HCT116 (cell line): ENCODE data around the gene ARID5A. TPM values are rescaled to one million over a fixed set of nuclear protein-coding genes. Genes with fewer than 3 reads are reported as not detected.

ENCODE experiments used
- ATAC-seq: fragments of 200-7000 bp; cut with Tn5 transposase; 2 replicates; pipeline ENCODE4 v1.9.1; 2020; ENCODE audit warnings: mild to moderate bottlenecking, moderate library complexity
- BruUV-seq: library from RNA; stranded (reverse); fragments of 400-500 nt; replicated peaks from 2 replicates; lab custom pipeline; 2021; lab: Mats Ljungman, UMichigan
- CTCF ChIA-PET: fragments of 300-600 bp; sonication (Branson Sonifier 250); formaldehyde crosslinking; loops from one replicate; lab custom pipeline; 2021; ENCODE audit warnings: antibody characterized with exemption; lab: Charles Lee
- POLR2A ChIA-PET: fragments of 300-600, 350-600 bp; sonication (Branson Sonifier 250); formaldehyde crosslinking; loops from one replicate; lab custom pipeline; 2021; ENCODE audit warnings: antibody characterized with exemption; lab: Charles Lee
- RAD21 ChIA-PET, 2 experiments: fragments of 300-600 bp; sonication (Branson Sonifier 250); formaldehyde crosslinking; loops; one replicate each; lab custom pipeline; 2023; ENCODE audit warnings: low total read pairs in 2 of 2; ENCODE audit not compliant: uncharacterized antibody in 2 of 2, unreplicated experiment in 2 of 2, low non-redundant PET in 1 of 2; lab: Charles Lee
- DNase-seq: peaks from one replicate; pipeline ENCODE4 v3.0.0-alpha.2; 2010; ENCODE audit warnings: low read depth, low spot score
- H2AFZ ChIP-seq: fragments of 200-600 bp; shearing (Covaris generic), sonication (generic); 2 replicates; pipeline ENCODE4 v1.6.1; 2017; ENCODE audit warnings: low read depth, mixed run types, mixed read lengths, antibody characterized with exemption, low read length; ENCODE audit not compliant: poor library complexity, severe bottlenecking
- H3K27ac ChIP-seq: 2 replicates; pipeline ENCODE4 v1.5.1; 2012; ENCODE audit warnings: low read depth, low read length
- H3K27me3 ChIP-seq: fragments of 200-600 bp; sonication (generic); 2 replicates; pipeline ENCODE4 v1.6.1; 2016; ENCODE audit warnings: mixed run types, low read length, mixed read lengths; ENCODE audit not compliant: insufficient read depth
- H3K36me3 ChIP-seq, 2 experiments: fragments of 200-500 bp in 1 of 2; fragments of 200-600 bp in 1 of 2; sonication (Bioruptor generic) in 1 of 2; sonication (generic) in 1 of 2; 2 replicates each; pipeline versions ENCODE4 v1.5.1 to v1.6.1; 2014 to 2016; ENCODE audit warnings: low read length in 2 of 2, inconsistent platforms in 1 of 2, mixed read lengths in 1 of 2, mixed run types in 1 of 2; ENCODE audit not compliant: insufficient read depth in 2 of 2, control insufficient read depth in 1 of 2
- H3K4me1 ChIP-seq, 2 experiments: fragments of 200-600 bp in 1 of 2; sonication (generic) in 1 of 2; 2 replicates each; pipeline versions ENCODE4 v1.5.1 to v1.6.1; 2012 to 2017; ENCODE audit warnings: low read length in 2 of 2, inconsistent platforms in 1 of 2, mild to moderate bottlenecking in 1 of 2, mixed read lengths in 1 of 2, mixed run types in 1 of 2, moderate library complexity in 1 of 2; ENCODE audit not compliant: insufficient read depth in 2 of 2, control insufficient read depth in 1 of 2
- H3K4me2 ChIP-seq: fragments of 200-600 bp; sonication (generic); 2 replicates; pipeline ENCODE4 v1.6.1; 2017; ENCODE audit warnings: mixed run types, low read length, mixed read lengths
- H3K4me3 ChIP-seq, 2 experiments: fragments of 200-600 bp in 1 of 2; sonication (generic) in 1 of 2; replicated peaks in 1 of 2; 2 replicates each; pipeline ENCODE4 v1.5.1; 2011 to 2016; ENCODE audit warnings: low read length in 2 of 2, control low read depth in 1 of 2, low read depth in 1 of 2, mild to moderate bottlenecking in 1 of 2, mixed read lengths in 1 of 2, mixed run types in 1 of 2
- H3K79me2 ChIP-seq: fragments of 200-600 bp; sonication (generic); 2 replicates; pipeline ENCODE4 v1.6.1; 2017; ENCODE audit warnings: mild to moderate bottlenecking, mixed run types, low read length, moderate library complexity, mixed read lengths; ENCODE audit not compliant: insufficient read depth
- H3K9ac ChIP-seq: fragments of 200-600 bp; sonication (generic); 2 replicates; pipeline ENCODE4 v1.6.1; 2016; ENCODE audit warnings: low read length, mixed read lengths
- H3K9me2 ChIP-seq: fragments of 200-600 bp; sonication (generic), shearing (Covaris generic); 2 replicates; pipeline ENCODE4 v1.6.1; 2017; ENCODE audit warnings: mixed run types, mild to moderate bottlenecking, moderate library complexity; ENCODE audit not compliant: insufficient read depth
- H3K9me3 ChIP-seq, 2 experiments: fragments of 200-500 bp in 1 of 2; fragments of 200-600 bp in 1 of 2; sonication (Bioruptor generic) in 1 of 2; sonication (generic) in 1 of 2; 2 replicates each; pipeline ENCODE4 v1.6.1; 2014 to 2017; ENCODE audit warnings: low read length in 2 of 2, mixed read lengths in 2 of 2, inconsistent platforms in 1 of 2, low read depth in 1 of 2, mild to moderate bottlenecking in 1 of 2, mixed run types in 1 of 2, moderate library complexity in 1 of 2; ENCODE audit not compliant: control insufficient read depth in 1 of 2, insufficient read depth in 1 of 2
- H4K20me1 ChIP-seq: fragments of 200-600 bp; sonication (generic), shearing (Covaris generic); 2 replicates; pipeline ENCODE4 v1.6.1; 2017; ENCODE audit warnings: mixed run types, mild to moderate bottlenecking, moderate library complexity; ENCODE audit not compliant: insufficient read depth
- CBX3 ChIP-seq: IDR thresholded peaks from 2 replicates; pipeline ENCODE4 v1.6.1; 2012; ENCODE audit warnings: low read depth
- CEBPB ChIP-seq: IDR thresholded peaks from 2 replicates; pipeline ENCODE4 v1.6.1; 2012; ENCODE audit warnings: low read depth
- EGR1 ChIP-seq: IDR thresholded peaks from 2 replicates; pipeline ENCODE4 v1.6.1; 2012; ENCODE audit warnings: low read depth
- ELF1 ChIP-seq: IDR thresholded peaks from 2 replicates; pipeline ENCODE4 v1.6.1; 2012; ENCODE audit warnings: low read depth, borderline replicate concordance
- EZH2 ChIP-seq: fragments of 200-600 bp; sonication (generic); IDR thresholded peaks from 2 replicates; pipeline ENCODE4 v1.6.1; 2017; ENCODE audit warnings: antibody characterized with exemption, mixed run types
- EZH2phosphoT487 ChIP-seq: fragments of 200-600 bp; IDR thresholded peaks from 2 replicates; pipeline ENCODE4 v1.6.1; 2018; ENCODE audit warnings: antibody characterized with exemption, borderline replicate concordance
- JUND ChIP-seq: IDR thresholded peaks from 2 replicates; pipeline ENCODE4 v1.6.1; 2012
- POLR2A ChIP-seq: IDR thresholded peaks from 2 replicates; pipeline ENCODE4 v1.7.0; 2011; ENCODE audit warnings: borderline replicate concordance; ENCODE audit not compliant: insufficient read depth, insufficient read length; ENCODE audit errors: extremely low read depth
- RAD21 ChIP-seq: IDR thresholded peaks from 2 replicates; pipeline ENCODE4 v1.6.1; 2012; ENCODE audit warnings: low read depth, mild to moderate bottlenecking
- SIN3A ChIP-seq: IDR thresholded peaks from 2 replicates; pipeline ENCODE4 v1.6.1; 2012; ENCODE audit warnings: low read depth
- SP1 ChIP-seq: IDR thresholded peaks from 2 replicates; pipeline ENCODE4 v1.6.1; 2012; ENCODE audit warnings: low read depth
- SRF ChIP-seq: IDR thresholded peaks from 2 replicates; pipeline ENCODE4 v1.6.1; 2012; ENCODE audit warnings: low read depth
- TCF7L2 ChIP-seq: IDR thresholded peaks from 2 replicates; pipeline ENCODE4 v1.7.0; 2011; ENCODE audit warnings: borderline replicate concordance, inconsistent platforms; ENCODE audit not compliant: insufficient read depth, insufficient read length; ENCODE audit errors: extremely low read depth
- YY1 ChIP-seq: IDR thresholded peaks from 2 replicates; pipeline ENCODE4 v1.6.1; 2011; ENCODE audit warnings: low read length, low read depth, moderate library complexity, mild to moderate bottlenecking; ENCODE audit not compliant: insufficient replicate concordance; ENCODE audit errors: extremely low read depth
- ZNF274 ChIP-seq: fragments of 200-500 bp; sonication (Bioruptor generic); IDR thresholded peaks from 2 replicates; pipeline ENCODE4 v1.6.1; 2014; ENCODE audit warnings: mild to moderate bottlenecking, low read depth, low read length, inconsistent platforms
- intact Hi-C: fragments of 100-400 bp; cut with micrococcal nuclease; formaldehyde crosslinking; loops from 2 replicates; pipeline ENCODE4 v1.10.0; 2022
- total RNA-seq: library from RNA; stranded (reverse); gene quantifications from one replicate; pipeline ENCODE4 v1.2.1, GENCODE V29; 2021; ENCODE audit not compliant: unreplicated experiment
- TF ChIP-seq, protein P1 (sequence below): IDR thresholded peaks from 2 replicates; pipeline ENCODE4 v1.6.1; 2012; ENCODE audit warnings: low read depth
- TF ChIP-seq, protein P2 (sequence below): IDR thresholded peaks from 2 replicates; pipeline ENCODE4 v1.6.1; 2011; ENCODE audit warnings: mild to moderate bottlenecking, low read length, moderate library complexity; ENCODE audit not compliant: insufficient replicate concordance; ENCODE audit errors: extremely low read depth

Gene ARID5A
- total RNA-seq, 1 experiment from 2014 or later, result 8.2 TPM

DNA sequence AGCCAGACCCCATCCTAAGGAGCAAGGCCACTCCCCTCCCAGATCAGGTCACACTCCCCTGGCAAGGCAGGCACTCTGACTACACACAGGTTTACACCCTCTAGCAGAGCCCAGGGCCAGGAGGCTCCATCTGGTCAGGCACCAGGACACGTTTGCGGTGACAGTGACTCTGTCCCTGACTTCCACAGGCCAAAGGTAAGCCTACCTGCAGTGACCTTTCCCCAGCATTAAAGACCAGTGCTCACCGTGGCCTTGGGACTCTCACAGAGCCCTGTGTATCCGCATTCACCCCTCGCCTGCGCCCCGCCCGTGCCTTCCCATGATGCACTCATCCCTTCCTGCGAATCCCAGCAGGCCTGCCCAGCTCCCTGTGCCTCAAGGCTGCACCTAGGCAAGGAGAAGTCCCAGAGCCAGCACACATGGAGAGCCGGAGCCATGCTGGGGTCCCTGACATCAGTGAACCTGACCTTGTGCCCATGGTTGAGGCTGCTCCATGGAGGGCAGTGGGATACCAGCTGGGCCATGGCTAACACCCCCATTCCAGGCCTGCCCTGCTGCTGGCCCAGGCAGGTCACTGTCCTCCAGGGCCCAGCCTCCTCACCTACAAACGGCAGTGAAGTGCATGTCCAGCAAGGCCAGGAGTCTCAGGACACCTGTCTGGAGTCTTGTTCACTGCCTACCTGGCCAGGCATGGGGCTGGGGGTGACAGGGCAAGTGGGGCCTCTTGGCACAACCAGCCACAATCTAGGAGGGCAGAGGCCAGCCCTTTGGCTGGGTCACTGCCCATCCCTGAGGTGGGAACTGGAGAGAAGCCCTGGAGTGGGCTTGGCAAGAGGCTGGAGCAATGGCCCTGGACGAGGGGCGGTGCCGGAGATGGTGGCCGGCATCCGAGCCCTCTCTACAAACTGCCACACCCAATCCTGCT, 34.4 kb upstream of the ARID5A start:
- Histone ChIP-seq H3K4me1 (peaks cover 17 to 33% of the 10 kb centered on the region in 2 experiments), H4K20me1 (no peaks in the 10 kb centered on the region), H3K9me2 (no peaks in the 10 kb centered on the region), H3K79me2 (no peaks in the 10 kb centered on the region), H3K27ac (no peak overlapping the region), H2AFZ (no peak overlapping the region), H3K9me3 (no peaks in the 10 kb centered on the region), H3K9ac (no peak overlapping the region), H3K4me3 (no peak overlapping the region), H3K4me2 (no peak overlapping the region), H3K27me3 (no peaks in the 10 kb centered on the region), H3K36me3 (no peaks in the 10 kb centered on the region)
- no peak for ATAC-seq
- intact Hi-C loops, result no loop called here
- no TSS peak for BruUV-seq
- POLR2A ChIA-PET, result no interaction called here
- CTCF ChIA-PET, result no interaction called here
- no peak for DNase-seq
- RAD21 ChIA-PET, result no interaction called here
- no peak for TF ChIP-seq RAD21
- no peak for TF ChIP-seq SP1
- TF ChIP-seq CEBPB, result no peak
- no peak for TF ChIP-seq EZH2phosphoT487
- TF ChIP-seq TCF7L2, result no peak
- TF ChIP-seq SRF, result no peak
- TF ChIP-seq EZH2, result no peak
- TF ChIP-seq ELF1, result no peak
- TF ChIP-seq POLR2A, result no peak
- TF ChIP-seq, protein P1, sequence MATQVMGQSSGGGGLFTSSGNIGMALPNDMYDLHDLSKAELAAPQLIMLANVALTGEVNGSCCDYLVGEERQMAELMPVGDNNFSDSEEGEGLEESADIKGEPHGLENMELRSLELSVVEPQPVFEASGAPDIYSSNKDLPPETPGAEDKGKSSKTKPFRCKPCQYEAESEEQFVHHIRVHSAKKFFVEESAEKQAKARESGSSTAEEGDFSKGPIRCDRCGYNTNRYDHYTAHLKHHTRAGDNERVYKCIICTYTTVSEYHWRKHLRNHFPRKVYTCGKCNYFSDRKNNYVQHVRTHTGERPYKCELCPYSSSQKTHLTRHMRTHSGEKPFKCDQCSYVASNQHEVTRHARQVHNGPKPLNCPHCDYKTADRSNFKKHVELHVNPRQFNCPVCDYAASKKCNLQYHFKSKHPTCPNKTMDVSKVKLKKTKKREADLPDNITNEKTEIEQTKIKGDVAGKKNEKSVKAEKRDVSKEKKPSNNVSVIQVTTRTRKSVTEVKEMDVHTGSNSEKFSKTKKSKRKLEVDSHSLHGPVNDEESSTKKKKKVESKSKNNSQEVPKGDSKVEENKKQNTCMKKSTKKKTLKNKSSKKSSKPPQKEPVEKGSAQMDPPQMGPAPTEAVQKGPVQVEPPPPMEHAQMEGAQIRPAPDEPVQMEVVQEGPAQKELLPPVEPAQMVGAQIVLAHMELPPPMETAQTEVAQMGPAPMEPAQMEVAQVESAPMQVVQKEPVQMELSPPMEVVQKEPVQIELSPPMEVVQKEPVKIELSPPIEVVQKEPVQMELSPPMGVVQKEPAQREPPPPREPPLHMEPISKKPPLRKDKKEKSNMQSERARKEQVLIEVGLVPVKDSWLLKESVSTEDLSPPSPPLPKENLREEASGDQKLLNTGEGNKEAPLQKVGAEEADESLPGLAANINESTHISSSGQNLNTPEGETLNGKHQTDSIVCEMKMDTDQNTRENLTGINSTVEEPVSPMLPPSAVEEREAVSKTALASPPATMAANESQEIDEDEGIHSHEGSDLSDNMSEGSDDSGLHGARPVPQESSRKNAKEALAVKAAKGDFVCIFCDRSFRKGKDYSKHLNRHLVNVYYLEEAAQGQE, result no peak
- no peak for TF ChIP-seq YY1
- no peak for TF ChIP-seq ZNF274
- TF ChIP-seq SIN3A, result no peak
- no peak for TF ChIP-seq CBX3
- TF ChIP-seq, protein P2, sequence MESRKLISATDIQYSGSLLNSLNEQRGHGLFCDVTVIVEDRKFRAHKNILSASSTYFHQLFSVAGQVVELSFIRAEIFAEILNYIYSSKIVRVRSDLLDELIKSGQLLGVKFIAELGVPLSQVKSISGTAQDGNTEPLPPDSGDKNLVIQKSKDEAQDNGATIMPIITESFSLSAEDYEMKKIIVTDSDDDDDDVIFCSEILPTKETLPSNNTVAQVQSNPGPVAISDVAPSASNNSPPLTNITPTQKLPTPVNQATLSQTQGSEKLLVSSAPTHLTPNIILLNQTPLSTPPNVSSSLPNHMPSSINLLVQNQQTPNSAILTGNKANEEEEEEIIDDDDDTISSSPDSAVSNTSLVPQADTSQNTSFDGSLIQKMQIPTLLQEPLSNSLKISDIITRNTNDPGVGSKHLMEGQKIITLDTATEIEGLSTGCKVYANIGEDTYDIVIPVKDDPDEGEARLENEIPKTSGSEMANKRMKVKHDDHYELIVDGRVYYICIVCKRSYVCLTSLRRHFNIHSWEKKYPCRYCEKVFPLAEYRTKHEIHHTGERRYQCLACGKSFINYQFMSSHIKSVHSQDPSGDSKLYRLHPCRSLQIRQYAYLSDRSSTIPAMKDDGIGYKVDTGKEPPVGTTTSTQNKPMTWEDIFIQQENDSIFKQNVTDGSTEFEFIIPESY, result no peak
- TF ChIP-seq JUND, result no peak
- TF ChIP-seq EGR1, result no peak
